HG03025 (cell line): ENCODE data around the gene CBX4.

Experiments
- ATAC-seq: cut with Tn5 transposase; IDR thresholded peaks from one replicate; pipeline ENCODE4 v1.9.1; 2021; ENCODE audit warnings: mild to moderate bottlenecking, moderate library complexity; ENCODE audit not compliant: unreplicated experiment, low FRiP score

Gene CBX4

DNA sequence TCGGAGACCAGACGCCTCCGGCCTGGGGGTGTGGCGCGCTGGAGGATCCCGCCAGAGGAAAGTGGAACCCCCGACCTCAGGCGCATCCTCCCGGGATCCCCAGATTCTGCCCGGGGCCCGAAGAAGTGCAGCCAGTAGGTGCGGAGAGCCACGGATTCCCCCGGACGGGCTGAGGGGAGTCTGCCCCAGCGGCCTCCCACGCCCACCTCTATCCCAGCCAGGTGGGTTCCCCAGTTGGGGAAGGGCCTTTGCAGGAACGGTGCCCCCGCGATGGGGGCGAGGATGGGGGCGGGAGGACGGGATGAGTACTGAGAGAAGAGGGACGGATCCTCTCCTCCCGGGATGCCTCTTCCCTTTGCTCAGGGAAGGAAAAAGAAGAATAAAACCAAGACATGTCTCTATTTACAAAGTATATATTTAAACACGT lies 47.5 kb downstream of the CBX4 start:
- ATAC-seq = no peak

GRCh38 chr17:79790805-79791734 lies 48.2 kb downstream of the CBX4 start:
- no peak for ATAC-seq

GRCh38 chr17:79789943-79790804 lies 49.1 kb downstream of the CBX4 start:
- no peak for ATAC-seq

- ATAC-seq = no peak
Observed at GRCh38 chr17:79788989-79789942, 50.0 kb downstream of the CBX4 start.

DNA sequence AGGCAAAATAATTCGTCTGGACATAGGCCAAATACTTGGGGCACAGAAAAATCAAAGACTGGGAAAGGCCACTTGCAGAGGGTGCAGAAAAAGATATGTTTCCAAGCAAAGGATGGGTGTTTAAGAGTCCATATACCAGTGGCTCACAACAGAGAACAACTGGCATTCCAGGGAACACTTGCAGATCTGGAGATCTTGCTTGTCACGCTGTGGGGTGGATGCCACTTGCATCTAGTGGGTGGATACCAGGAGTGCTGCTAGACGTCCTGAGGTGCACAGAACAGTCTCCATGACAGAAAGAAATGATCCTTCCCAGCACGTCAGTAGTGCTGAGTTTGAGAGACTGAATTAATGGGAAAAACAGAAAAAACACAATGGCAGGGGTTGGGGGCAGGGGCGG lies 50.8 kb downstream of the CBX4 start:
- no peak for ATAC-seq

- no peak for ATAC-seq
Observed at GRCh38 chr17:79786930-79787643, 52.2 kb downstream of the CBX4 start.

GRCh38 chr17:79785900-79786810 lies 53.1 kb downstream of the CBX4 start:
- ATAC-seq = no peak

DNA sequence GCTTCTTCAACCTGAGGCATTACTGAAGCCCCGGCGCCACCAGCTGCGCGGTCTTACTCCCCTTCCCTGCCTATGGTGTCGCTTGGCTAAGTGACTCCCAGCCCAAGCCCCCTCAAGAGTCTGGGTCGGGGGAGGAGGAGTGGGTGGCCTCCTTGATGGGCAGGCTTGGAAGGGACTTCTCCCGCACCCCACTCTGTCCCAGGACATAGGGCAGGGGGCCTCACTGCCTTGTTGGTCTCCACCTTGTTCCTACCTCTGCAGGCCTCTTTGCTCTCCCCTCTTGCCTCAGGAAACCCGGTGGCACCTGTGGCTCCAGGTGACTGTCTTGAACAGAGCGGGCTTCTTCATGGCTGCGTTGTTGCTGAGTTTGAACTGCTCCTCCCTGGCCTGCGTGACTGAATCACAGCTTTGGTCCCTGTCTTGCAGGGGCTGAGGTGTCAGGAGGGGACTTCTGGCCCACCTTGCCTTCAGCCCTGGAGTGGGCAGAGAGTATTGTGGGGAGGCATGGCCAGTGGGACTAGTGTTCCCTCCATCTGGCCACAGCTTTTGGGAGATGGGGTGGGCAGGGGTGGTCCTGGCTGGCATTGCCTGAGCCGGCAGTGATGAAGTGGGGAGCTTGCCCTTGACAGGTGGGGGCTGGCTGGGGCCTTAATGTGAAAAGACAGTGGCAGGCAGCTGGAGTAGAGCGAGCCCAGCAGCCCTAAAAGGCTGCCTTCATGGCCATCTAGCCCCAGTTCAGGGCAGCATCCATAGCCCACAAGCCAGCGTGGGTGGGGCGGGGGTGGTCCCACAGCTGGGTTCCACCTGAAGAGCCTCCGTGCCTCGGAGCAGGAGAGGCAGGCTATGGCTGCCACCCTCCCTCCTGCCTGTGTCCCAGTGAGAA lies 54.0 kb downstream of the CBX4 start:
- ATAC-seq = no peak

DNA sequence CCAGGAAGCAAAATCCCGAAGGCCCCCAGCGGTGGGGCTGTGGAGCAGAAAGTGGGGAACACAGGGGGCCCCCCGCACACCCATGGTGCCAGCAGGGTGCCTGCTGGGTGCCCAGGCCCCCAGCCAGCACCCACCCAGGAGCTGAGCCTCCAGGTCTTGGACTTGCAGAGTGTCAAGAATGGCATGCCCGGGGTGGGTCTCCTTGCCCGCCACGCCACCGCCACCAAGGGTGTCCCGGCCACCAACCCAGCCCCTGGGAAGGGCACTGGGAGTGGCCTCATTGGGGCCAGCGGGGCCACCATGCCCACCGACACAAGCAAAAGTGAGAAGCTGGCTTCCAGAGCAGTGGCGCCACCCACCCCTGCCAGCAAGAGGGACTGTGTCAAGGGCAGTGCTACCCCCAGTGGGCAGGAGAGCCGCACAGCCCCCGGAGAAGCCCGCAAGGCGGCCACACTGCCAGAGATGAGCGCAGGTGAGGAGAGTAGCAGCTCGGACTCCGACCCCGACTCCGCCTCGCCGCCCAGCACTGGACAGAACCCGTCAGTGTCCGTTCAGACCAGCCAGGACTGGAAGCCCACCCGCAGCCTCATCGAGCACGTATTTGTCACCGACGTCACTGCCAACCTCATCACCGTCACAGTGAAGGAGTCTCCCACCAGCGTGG lies 54.8 kb downstream of the CBX4 start:
- no peak for ATAC-seq

DNA sequence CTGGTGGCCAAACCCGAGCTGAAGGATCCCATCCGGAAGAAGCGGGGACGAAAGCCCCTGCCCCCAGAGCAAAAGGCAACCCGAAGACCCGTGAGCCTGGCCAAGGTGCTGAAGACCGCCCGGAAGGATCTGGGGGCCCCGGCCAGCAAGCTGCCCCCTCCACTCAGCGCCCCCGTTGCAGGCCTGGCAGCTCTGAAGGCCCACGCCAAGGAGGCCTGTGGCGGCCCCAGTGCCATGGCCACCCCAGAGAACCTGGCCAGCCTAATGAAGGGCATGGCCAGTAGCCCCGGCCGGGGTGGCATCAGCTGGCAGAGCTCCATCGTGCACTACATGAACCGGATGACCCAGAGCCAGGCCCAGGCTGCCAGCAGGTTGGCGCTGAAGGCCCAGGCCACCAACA lies 55.3 kb downstream of the CBX4 start:
- ATAC-seq = no peak
